Retinal pigment epithelial cell (primary cell): ENCODE results near the gene F10.

Source experiments
- DNase-seq: peaks from one replicate; pipeline ENCODE4 v3.0.0-alpha.2; 2010; ENCODE audit warnings: low read depth
- H3K4me3 ChIP-seq: 2 replicates; pipeline ENCODE4 v1.5.1; 2011; ENCODE audit warnings: mild to moderate bottlenecking, low read length, control low read depth, moderate library complexity
- CTCF ChIP-seq: conservative IDR thresholded peaks from 2 replicates; pipeline ENCODE4 v1.5.1; 2011; ENCODE audit warnings: low read depth, low read length, control low read depth, inconsistent platforms

Gene F10

GRCh38 chr13:113122550-113123225 is at the start of gene F10:
Gene F10, plus strand, starts transcription at chr13:113122799. Its CDS starts 57 bp downstream, at chr13:113122856.
- H3K4me3 ChIP-seq = peak within 1 kb of the TSS; percentile 24
- TF ChIP-seq CTCF = no peak
- peak; percentile 17 for DNase-seq

- no peak for TF ChIP-seq CTCF
- H3K4me3 ChIP-seq = no peak overlapping the region
- no peak for DNase-seq
Measured at GRCh38 chr13:113073942-113074341, 48.7 kb upstream of the F10 start.

DNA sequence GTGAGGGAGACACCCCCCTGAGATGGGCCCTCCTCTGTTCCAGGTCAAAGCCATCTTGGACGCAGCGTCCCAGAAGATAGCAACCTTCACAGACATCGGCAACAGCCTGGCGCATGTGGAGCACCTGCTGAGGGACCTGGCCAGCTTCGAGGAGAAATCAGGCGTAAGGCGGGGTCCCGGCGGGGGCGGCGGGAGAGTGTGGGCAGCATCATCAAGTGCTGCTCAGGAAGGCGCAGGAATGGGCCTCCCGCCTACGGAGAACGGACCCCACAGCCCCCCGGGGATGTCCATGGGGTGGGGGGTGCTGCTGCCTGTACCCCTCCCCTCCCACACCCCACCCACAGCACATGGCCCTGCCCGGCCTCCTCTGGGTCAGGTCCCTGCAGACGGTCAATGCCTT is 48.2 kb upstream of the F10 start:
- no peak for TF ChIP-seq CTCF
- DNase-seq = no peak
- H3K4me3 ChIP-seq = no peak overlapping the region

DNA sequence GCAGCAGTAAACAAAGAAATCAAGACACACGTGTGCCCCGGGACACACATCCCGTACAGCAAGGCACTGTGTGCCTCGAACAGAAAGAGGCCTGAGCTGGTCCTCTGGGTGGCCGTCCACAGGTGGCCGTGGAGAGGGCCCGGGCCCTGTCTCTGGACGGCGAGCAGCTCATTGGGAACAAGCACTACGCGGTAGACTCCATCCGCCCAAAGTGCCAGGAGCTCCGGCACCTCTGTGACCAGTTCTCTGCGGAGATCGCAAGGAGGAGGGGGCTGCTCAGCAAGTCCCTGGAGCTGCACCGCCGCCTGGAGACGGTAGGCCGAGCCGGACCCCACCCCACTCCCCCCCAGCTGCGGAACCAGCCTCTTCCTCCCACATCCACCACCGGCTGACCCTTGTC is 47.7 kb upstream of the F10 start:
- H3K4me3 ChIP-seq = no peak overlapping the region
- no peak for DNase-seq
- TF ChIP-seq CTCF = no peak

- no peak for DNase-seq
- no peak overlapping the region for H3K4me3 ChIP-seq
- TF ChIP-seq CTCF = no peak
Measured at GRCh38 chr13:113075711-113076110, 46.9 kb upstream of the F10 start.

DNA sequence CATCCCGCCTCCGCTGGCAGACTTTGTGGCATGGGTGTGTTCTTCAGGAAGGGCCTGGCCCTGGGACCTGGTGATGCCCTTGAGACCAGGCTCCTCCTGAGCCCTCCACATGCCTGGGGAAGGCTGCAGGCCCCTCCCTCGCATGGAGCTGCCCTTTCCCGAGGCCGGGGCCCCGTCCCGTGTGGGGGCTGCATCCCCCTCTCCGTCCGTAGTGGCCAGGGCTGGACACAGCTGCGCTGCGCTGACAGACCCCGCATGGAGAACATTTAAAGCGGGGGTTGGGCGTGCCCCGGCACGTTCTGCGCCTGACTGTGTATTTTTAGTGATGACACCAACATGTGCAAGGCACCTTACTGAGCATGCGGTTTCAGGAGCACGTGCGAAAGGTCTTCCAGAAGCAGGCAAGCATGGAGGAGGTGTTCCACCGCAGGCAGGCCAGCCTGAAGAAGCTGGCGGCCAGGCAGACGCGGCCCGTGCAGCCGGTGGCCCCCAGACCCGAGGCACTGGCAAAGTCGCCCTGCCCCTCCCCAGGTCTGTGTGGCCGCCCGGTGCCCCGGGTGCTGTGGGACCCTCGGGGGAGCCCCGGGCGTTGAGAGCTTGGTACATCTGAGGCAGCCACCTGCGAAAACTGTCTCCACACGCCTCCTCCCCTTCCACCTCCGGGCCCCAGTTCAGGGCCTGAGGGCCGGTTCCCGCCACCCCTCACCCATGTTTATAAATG is 45.8 kb upstream of the F10 start:
- TF ChIP-seq CTCF = no peak

GRCh38 chr13:113077566-113077952 is 45.0 kb upstream of the F10 start:
- TF ChIP-seq CTCF = no peak
- no peak overlapping the region for H3K4me3 ChIP-seq
- no peak for DNase-seq

More for the DNA sequence above, 45.8 kb upstream of the F10 start:
- no peak for DNase-seq
- no peak overlapping the region for H3K4me3 ChIP-seq
